Body of pancreas (tissue), 4 donors: ENCODE results near the gene LRRC31. TPM values are rescaled to one million over a fixed set of nuclear protein-coding genes. Genes with fewer than 3 reads are reported as not detected.

Experiments used
- ATAC-seq: fragments of 150-250 bp; one replicate; pipeline ENCODE4 v1.9.1; 2016
- DNase-seq, 4 donors: peaks; one replicate each; pipeline ENCODE4 v3.0.0-alpha.2; 2019
- H3K27ac ChIP-seq, 4 donors: fragments of 200-600 bp; sonication (generic); 1 replicate in 3 of 4; 2 replicates in 1 of 4; pipeline versions ENCODE4 v1.5.1 to v1.6.1; 2016 to 2019; ENCODE audit warnings: mild to moderate bottlenecking in 1 of 4, mixed read lengths in 1 of 4, moderate library complexity in 1 of 4
- H3K27me3 ChIP-seq, 2 donors: fragments of 200-600 bp; sonication (generic); one replicate each; pipeline ENCODE4 v1.6.0; 2016; ENCODE audit warnings: mild to moderate bottlenecking in 1 of 2
- H3K36me3 ChIP-seq, 2 donors: fragments of 200-600 bp; sonication (generic); replicated peaks in 1 of 2; 2 replicates each; pipeline ENCODE4 v1.5.1; 2016; ENCODE audit warnings: low read depth in 2 of 2; ENCODE audit not compliant: insufficient read depth in 1 of 2
- H3K4me1 ChIP-seq: fragments of 200-600 bp; sonication (generic); one replicate; pipeline ENCODE4 v1.6.0; 2016
- H3K4me3 ChIP-seq, 2 donors: fragments of 200-600 bp; sonication (generic); 1 replicate in 1 of 2; 2 replicates in 1 of 2; pipeline ENCODE4 v1.5.1; 2016 to 2019
- H3K9me3 ChIP-seq, 3 donors: fragments of 200-600 bp; sonication (generic); 1 replicate in 2 of 3; 2 replicates in 1 of 3; pipeline ENCODE4 v1.5.1; 2016
- POLR2A ChIP-seq, 3 donors: fragments of 450-650 bp; IDR thresholded peaks; one replicate each; pipeline ENCODE4 v1.6.1; 2016; ENCODE audit warnings: antibody characterized with exemption in 3 of 3, mild to moderate bottlenecking in 2 of 3
- WGBS, 2 donors: methylation state at CpG; one replicate each; pipeline ENCODE4 v1.1.5; 2017; 5-methylcytosine and 5-hydroxymethylcytosine counted together
- intact Hi-C: fragments of 100-400 bp; cut with DNase I; formaldehyde crosslinking; loops from one replicate; pipeline ENCODE4 v1.15.1; 2023
- total RNA-seq, 2 donors: library from RNA; depleted of rRNA; stranded (reverse); fragments of >200 nt; gene quantifications; one replicate each; pipeline ENCODE4 v1.1.0, GENCODE V29; 2016
- TF ChIP-seq, protein P1 (sequence below), 7 experiments: fragments of 450-650 bp in 4 of 7; fragments of 200-600 bp in 3 of 7; sonication (generic) in 3 of 7; IDR thresholded peaks; one replicate each; pipeline ENCODE4 v1.5.1; 2016 to 2019; ENCODE audit warnings: antibody characterized with exemption in 7 of 7

The LRRC31 gene
- total RNA-seq, 2 donors from 2014 or later, result 0.78 TPM; not detected in 1

DNA sequence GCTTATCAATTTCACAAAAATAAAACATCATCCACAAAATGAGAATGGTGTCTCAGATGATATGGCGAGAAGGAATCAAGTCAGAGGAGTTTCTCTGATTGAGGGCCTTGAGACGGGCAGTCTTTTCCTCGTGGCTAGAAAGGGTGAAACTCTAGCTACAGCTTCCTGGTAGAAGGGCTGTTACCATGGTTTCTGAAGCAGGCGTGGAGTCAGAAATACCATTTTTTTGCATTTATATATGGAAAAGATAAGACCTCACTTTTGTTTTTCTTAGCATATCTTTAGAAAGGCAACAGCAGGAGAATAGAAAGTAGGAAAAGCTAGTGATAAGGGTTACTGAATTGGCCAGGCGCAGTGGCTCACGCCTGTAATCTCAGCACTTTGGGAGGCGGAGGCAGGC is 24.4 kb upstream of the LRRC31 start:
- H3K27me3 ChIP-seq, result no peaks in the 10 kb centered on the region
- no peak overlapping the region for H3K27ac ChIP-seq
- H3K36me3 ChIP-seq, result no peaks in the 10 kb centered on the region
- no peaks in the 10 kb centered on the region for H3K4me1 ChIP-seq
- 66 to 70% methylated on average over 7 of the region's 7 CpGs for WGBS, 2 donors
- TF ChIP-seq, protein P1, sequence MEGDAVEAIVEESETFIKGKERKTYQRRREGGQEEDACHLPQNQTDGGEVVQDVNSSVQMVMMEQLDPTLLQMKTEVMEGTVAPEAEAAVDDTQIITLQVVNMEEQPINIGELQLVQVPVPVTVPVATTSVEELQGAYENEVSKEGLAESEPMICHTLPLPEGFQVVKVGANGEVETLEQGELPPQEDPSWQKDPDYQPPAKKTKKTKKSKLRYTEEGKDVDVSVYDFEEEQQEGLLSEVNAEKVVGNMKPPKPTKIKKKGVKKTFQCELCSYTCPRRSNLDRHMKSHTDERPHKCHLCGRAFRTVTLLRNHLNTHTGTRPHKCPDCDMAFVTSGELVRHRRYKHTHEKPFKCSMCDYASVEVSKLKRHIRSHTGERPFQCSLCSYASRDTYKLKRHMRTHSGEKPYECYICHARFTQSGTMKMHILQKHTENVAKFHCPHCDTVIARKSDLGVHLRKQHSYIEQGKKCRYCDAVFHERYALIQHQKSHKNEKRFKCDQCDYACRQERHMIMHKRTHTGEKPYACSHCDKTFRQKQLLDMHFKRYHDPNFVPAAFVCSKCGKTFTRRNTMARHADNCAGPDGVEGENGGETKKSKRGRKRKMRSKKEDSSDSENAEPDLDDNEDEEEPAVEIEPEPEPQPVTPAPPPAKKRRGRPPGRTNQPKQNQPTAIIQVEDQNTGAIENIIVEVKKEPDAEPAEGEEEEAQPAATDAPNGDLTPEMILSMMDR (IDR thresholded peaks at IDR 0.05), result no peak
- no peak for TF ChIP-seq POLR2A (IDR thresholded peaks at IDR 0.05)
- H3K9me3 ChIP-seq, result no peaks in the 10 kb centered on the region
- ATAC-seq, result no peak
- no peak overlapping the region for H3K4me3 ChIP-seq
- no peak for DNase-seq
- intact Hi-C loops, result no loop called here

- Histone ChIP-seq H3K27ac (no peak overlapping the region), H3K4me3 (no peak overlapping the region), H3K36me3 (no peaks in the 10 kb centered on the region), H3K9me3 (no peaks in the 10 kb centered on the region), H3K27me3 (no peaks in the 10 kb centered on the region), H3K4me1 (no peaks in the 10 kb centered on the region)
- DNase-seq, result no peak
- 80 to 89% methylated on average over 7 of the region's 7 CpGs for WGBS, 2 donors
- ATAC-seq, result no peak
- TF ChIP-seq, protein P1 (IDR thresholded peaks at IDR 0.05), result no peak
- no peak for TF ChIP-seq POLR2A (IDR thresholded peaks at IDR 0.05)
- intact Hi-C loops, result no loop called here
Observed at GRCh38 chr3:169891886-169892285, 22.2 kb upstream of the LRRC31 start.

DNA sequence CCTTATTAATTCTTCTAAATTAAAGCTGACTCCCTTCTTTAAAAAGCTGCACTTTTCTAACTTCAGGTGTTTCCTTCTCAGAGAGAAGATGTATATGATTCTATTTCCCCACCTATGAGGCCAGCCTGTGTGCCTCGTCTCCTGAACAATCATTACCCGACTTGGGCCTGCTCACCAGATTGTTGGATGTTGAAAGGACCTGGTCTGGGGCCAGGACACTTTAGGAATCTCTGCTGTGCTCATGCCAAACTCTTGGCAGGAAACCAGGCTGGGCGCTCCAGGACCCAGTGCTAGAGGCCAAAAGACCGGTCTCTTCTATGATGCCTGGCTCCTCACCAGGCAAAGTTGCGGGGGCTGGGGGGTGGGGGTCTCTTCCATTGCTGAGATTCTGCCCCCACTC is 16.9 kb upstream of the LRRC31 start:
- no peaks in the 10 kb centered on the region for H3K27me3 ChIP-seq
- peak; percentile 41 to 72 (median 62) for DNase-seq
- intact Hi-C loops, result no loop called here
- peak; percentile 50 for ATAC-seq
- no peaks in the 10 kb centered on the region for H3K36me3 ChIP-seq
- no peak overlapping the region for H3K27ac ChIP-seq
- no peak overlapping the region for H3K4me3 ChIP-seq
- TF ChIP-seq, protein P1 (IDR thresholded peaks at IDR 0.05), result no peak
- TF ChIP-seq POLR2A (IDR thresholded peaks at IDR 0.05), result no peak
- WGBS, 2 donors, result 39 to 42% methylated on average over 4 to 5 of the region's 5 CpGs
- H3K9me3 ChIP-seq, result no peaks in the 10 kb centered on the region
- H3K4me1 ChIP-seq, result no peaks in the 10 kb centered on the region

GRCh38 chr3:169880576-169881250 is 11.0 kb upstream of the LRRC31 start:
- Histone ChIP-seq H3K27me3 (no peaks in the 10 kb centered on the region), H3K4me1 (no peaks in the 10 kb centered on the region), H3K9me3 (no peaks in the 10 kb centered on the region), H3K4me3 (no peak overlapping the region), H3K36me3 (no peaks in the 10 kb centered on the region), H3K27ac (no peak overlapping the region)
- ATAC-seq, result no peak
- no peak for TF ChIP-seq POLR2A (IDR thresholded peaks at IDR 0.05)
- TF ChIP-seq, protein P1 (IDR thresholded peaks at IDR 0.05), result no peak
- WGBS, 2 donors, result 73 to 82% methylated on average over 4 of the region's 4 CpGs
- DNase-seq, result no peak
- intact Hi-C loops, result no loop called here
